Measurements from ENCODE around the gene CSF1. TPM values are rescaled to one million over a fixed set of nuclear protein-coding genes. Genes with fewer than 3 reads are reported as not detected.

The CSF1 gene
- total and polyA plus RNA-seq, 2 of the 13 experiments (the other 11 are each of a cell fraction or from before 2014, with no cell fraction given) = 4.6 to 13.3 TPM

- TF ChIP-seq, protein P1, sequence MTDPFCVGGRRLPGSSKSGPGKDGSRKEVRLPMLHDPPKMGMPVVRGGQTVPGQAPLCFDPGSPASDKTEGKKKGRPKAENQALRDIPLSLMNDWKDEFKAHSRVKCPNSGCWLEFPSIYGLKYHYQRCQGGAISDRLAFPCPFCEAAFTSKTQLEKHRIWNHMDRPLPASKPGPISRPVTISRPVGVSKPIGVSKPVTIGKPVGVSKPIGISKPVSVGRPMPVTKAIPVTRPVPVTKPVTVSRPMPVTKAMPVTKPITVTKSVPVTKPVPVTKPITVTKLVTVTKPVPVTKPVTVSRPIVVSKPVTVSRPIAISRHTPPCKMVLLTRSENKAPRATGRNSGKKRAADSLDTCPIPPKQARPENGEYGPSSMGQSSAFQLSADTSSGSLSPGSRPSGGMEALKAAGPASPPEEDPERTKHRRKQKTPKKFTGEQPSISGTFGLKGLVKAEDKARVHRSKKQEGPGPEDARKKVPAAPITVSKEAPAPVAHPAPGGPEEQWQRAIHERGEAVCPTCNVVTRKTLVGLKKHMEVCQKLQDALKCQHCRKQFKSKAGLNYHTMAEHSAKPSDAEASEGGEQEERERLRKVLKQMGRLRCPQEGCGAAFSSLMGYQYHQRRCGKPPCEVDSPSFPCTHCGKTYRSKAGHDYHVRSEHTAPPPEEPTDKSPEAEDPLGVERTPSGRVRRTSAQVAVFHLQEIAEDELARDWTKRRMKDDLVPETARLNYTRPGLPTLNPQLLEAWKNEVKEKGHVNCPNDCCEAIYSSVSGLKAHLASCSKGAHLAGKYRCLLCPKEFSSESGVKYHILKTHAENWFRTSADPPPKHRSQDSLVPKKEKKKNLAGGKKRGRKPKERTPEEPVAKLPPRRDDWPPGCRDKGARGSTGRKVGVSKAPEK (CRISPR knock-in tag; IDR thresholded peaks at IDR 0.05; ENCODE audit: borderline replicate concordance) = no peak
- 0 out of 2 replicates have a peak, but pooled peaks have one; percentile 2 for TF ChIP-seq TAF1 (CRISPR knock-in tag; IDR thresholded peaks at IDR 0.05)
- TF ChIP-seq, protein P2, sequence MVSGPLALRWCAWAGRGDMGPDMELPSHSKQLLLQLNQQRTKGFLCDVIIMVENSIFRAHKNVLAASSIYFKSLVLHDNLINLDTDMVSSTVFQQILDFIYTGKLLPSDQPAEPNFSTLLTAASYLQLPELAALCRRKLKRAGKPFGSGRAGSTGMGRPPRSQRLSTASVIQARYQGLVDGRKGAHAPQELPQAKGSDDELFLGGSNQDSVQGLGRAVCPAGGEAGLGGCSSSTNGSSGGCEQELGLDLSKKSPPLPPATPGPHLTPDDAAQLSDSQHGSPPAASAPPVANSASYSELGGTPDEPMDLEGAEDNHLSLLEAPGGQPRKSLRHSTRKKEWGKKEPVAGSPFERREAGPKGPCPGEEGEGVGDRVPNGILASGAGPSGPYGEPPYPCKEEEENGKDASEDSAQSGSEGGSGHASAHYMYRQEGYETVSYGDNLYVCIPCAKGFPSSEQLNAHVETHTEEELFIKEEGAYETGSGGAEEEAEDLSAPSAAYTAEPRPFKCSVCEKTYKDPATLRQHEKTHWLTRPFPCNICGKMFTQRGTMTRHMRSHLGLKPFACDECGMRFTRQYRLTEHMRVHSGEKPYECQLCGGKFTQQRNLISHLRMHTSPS (CRISPR knock-in tag; IDR thresholded peaks at IDR 0.05; ENCODE audit: low read depth) = peak; percentile 66
- TF ChIP-seq ZFX (CRISPR knock-in tag; IDR thresholded peaks at IDR 0.05; ENCODE audit: low read depth) = peak; percentile 53
- TF ChIP-seq, protein P3, sequence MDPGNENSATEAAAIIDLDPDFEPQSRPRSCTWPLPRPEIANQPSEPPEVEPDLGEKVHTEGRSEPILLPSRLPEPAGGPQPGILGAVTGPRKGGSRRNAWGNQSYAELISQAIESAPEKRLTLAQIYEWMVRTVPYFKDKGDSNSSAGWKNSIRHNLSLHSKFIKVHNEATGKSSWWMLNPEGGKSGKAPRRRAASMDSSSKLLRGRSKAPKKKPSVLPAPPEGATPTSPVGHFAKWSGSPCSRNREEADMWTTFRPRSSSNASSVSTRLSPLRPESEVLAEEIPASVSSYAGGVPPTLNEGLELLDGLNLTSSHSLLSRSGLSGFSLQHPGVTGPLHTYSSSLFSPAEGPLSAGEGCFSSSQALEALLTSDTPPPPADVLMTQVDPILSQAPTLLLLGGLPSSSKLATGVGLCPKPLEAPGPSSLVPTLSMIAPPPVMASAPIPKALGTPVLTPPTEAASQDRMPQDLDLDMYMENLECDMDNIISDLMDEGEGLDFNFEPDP (CRISPR knock-in tag; conservative IDR thresholded peaks at IDR 0.05) = no peak
- TF ChIP-seq RAD21 (CRISPR knock-in tag; IDR thresholded peaks at IDR 0.05) = 0 out of 2 replicates have a peak, but pooled peaks have one; percentile 30
- TF ChIP-seq, protein P4, sequence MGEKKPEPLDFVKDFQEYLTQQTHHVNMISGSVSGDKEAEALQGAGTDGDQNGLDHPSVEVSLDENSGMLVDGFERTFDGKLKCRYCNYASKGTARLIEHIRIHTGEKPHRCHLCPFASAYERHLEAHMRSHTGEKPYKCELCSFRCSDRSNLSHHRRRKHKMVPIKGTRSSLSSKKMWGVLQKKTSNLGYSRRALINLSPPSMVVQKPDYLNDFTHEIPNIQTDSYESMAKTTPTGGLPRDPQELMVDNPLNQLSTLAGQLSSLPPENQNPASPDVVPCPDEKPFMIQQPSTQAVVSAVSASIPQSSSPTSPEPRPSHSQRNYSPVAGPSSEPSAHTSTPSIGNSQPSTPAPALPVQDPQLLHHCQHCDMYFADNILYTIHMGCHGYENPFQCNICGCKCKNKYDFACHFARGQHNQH (CRISPR knock-in tag; IDR thresholded peaks at IDR 0.05) = 0 out of 2 replicates have a peak, but pooled peaks have one; percentile 21
- TF ChIP-seq ZNF33A (CRISPR knock-in tag; IDR thresholded peaks at IDR 0.05; ENCODE audit: borderline replicate concordance) = no peak
- peak; percentile 29; the same call in 1 of the 2 replicates for TF ChIP-seq MXD1 (CRISPR knock-in tag; IDR thresholded peaks at IDR 0.05)
- TF ChIP-seq ZMAT3 (CRISPR knock-in tag; conservative IDR thresholded peaks at IDR 0.05) = 0 out of 2 replicates have a peak, but pooled peaks have one; percentile 14
- no peak for TF ChIP-seq HOXA3 (CRISPR knock-in tag; IDR thresholded peaks at IDR 0.05)
- 0 out of 2 replicates have a peak, but pooled peaks have one; percentile 30 for TF ChIP-seq TBX2 (CRISPR knock-in tag; IDR thresholded peaks at IDR 0.05; ENCODE audit: borderline replicate concordance)
- TF ChIP-seq GABPB1 (CRISPR knock-in tag; IDR thresholded peaks at IDR 0.05) = peak; percentile 47; the same call in 1 of the 2 replicates
- TF ChIP-seq, protein P5, sequence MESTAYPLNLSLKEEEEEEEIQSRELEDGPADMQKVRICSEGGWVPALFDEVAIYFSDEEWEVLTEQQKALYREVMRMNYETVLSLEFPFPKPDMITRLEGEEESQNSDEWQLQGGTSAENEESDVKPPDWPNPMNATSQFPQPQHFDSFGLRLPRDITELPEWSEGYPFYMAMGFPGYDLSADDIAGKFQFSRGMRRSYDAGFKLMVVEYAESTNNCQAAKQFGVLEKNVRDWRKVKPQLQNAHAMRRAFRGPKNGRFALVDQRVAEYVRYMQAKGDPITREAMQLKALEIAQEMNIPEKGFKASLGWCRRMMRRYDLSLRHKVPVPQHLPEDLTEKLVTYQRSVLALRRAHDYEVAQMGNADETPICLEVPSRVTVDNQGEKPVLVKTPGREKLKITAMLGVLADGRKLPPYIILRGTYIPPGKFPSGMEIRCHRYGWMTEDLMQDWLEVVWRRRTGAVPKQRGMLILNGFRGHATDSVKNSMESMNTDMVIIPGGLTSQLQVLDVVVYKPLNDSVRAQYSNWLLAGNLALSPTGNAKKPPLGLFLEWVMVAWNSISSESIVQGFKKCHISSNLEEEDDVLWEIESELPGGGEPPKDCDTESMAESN (CRISPR knock-in tag; conservative IDR thresholded peaks at IDR 0.05) = 0 out of 2 replicates have a peak, but pooled peaks have one; percentile 15
- TF ChIP-seq, protein P6, sequence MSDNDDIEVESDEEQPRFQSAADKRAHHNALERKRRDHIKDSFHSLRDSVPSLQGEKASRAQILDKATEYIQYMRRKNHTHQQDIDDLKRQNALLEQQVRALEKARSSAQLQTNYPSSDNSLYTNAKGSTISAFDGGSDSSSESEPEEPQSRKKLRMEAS (IDR thresholded peaks at IDR 0.05) = peak; percentile 47; the same call in 1 of the 2 replicates
These were observed 532 bp downstream of the CSF1 start (continued) for GRCh38 chr1:109910963-109911798.

Measured in HepG2 (cell line).